ENCODE data around the gene SLC1A6. TPM values are rescaled to one million over a fixed set of nuclear protein-coding genes. Genes with fewer than 3 reads are reported as not detected.

The SLC1A6 gene
- total and polyA plus RNA-seq, 9 of the 15 experiments (the other 6 are each of a cell fraction or from before 2014, with no cell fraction given): not detected

- DNase-seq (ENCODE audit: extremely low read depth in 1 of 4, low spot score in 3 of 4): no peak
These were observed 5.5 kb upstream of the SLC1A6 start for GRCh38 chr19:14985133-14985532.

DNA sequence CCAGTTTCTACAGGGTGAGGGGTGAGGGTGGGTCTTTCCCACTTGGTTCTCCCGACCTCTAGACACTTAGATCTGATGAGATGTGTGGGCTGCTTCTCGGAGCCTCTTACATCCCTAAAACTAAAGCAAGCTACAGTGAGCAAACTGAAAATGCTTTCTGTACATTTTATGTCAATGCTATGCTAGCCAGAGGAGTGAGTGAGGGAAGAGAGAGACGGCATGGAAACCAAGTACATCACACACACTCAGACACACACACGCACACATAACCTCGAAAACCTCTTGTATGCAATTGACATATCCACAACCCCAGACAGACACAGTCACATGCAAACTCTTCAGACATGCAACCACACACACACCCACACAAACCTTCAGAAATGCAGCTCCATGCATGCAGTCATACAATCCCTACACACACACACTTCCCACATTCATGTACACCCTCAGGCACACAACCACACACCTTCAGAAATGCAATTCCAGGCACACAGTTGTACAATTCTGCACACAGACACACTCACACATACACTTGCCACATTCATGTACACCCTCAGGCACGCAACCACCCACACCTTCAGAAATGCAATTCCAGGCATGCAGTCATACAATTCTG is 1.4 kb downstream of the SLC1A6 start:
- H3K9me1 ChIP-seq (ENCODE audit: control insufficient read depth, insufficient read depth, low read length): no peaks in the 10 kb centered on the region
- H4K20me1 ChIP-seq (replicated peaks; ENCODE audit: control insufficient read depth, insufficient read depth, low read length): no peaks in the 10 kb centered on the region
- no peaks in the 10 kb centered on the region for H3K9me3 ChIP-seq (replicated peaks; ENCODE audit: control insufficient read depth, insufficient read depth, low read depth, low read length)
- no peaks in the 10 kb centered on the region for H3K79me2 ChIP-seq (ENCODE audit: control insufficient read depth, insufficient read depth, low read length)
- H2AFZ ChIP-seq (ENCODE audit: low read depth, low read length): no peak overlapping the region
- H3K4me3 ChIP-seq: no peak overlapping the region
- no peaks in the 10 kb centered on the region; a peak in 1 of 5 replicates for H3K4me1 ChIP-seq (replicated peaks in 1 of 2; ENCODE audit: control insufficient read depth in 2 of 2, insufficient read depth in 2 of 2, low read length in 2 of 2)
- H3K27me3 ChIP-seq (ENCODE audit: control insufficient read depth in 2 of 2, insufficient read depth in 2 of 2, low read length in 2 of 2): peaks cover 7 to 33% of the 10 kb centered on the region in 2 experiments
- FAIRE-seq: no peak
- no peak overlapping the region for H3K4me2 ChIP-seq (ENCODE audit: insufficient read depth, low read length)
- H3K36me3 ChIP-seq (ENCODE audit: control insufficient read depth, insufficient read depth, low read length): no peaks in the 10 kb centered on the region
- POLR2A ChIA-PET: no interaction called here
- WGBS (ENCODE audit: insufficient coverage, low coverage, missing lambda C conversion rate): 1% methylated on average over 6 of the region's 6 CpGs
- in situ Hi-C loops (cut with MboI) (loop anchor here (10.0 kb wide), 1 partner anchor 707 kb away; no protein-coding TSS in a partner anchor), intact Hi-C loops (cut with micrococcal nuclease) (no loop called here)
- H3K27ac ChIP-seq (ENCODE audit: extremely low read depth, low read depth, low read length): no peak overlapping the region
- no peak for DNase-seq (ENCODE audit: extremely low read depth in 1 of 4, low spot score in 3 of 4)
- no peak for ATAC-seq
- CTCF ChIA-PET (ENCODE audit: low intra/inter-chr PET ratio): no interaction called here
- no peak overlapping the region for H3K9ac ChIP-seq (ENCODE audit: insufficient read depth in 1 of 2, low read depth in 2 of 2, low read length in 2 of 2)
- no TSS peak for BruUV-seq (replicated peaks)
- no peak for TF ChIP-seq ZNF561 (CRISPR knock-in tag; conservative IDR thresholded peaks at IDR 0.05)
- no peak for TF ChIP-seq MCM3 (IDR thresholded peaks at IDR 0.05)
- TF ChIP-seq KLF16 (IDR thresholded peaks at IDR 0.05): no peak
- TF ChIP-seq NFYB (IDR thresholded peaks at IDR 0.05; ENCODE audit: extremely low read depth, insufficient read length): no peak
- TF ChIP-seq, protein P1, sequence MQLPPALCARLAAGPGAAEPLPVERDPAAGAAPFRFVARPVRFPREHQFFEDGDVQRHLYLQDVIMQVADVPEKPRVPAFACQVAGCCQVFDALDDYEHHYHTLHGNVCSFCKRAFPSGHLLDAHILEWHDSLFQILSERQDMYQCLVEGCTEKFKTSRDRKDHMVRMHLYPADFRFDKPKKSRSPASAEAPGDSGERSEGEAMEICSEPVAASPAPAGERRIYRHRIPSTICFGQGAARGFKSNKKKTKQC (CRISPR knock-in tag; IDR thresholded peaks at IDR 0.05): no peak
- no peak for TF ChIP-seq KLF1 (tag; IDR thresholded peaks at IDR 0.05)
- no peak for TF ChIP-seq JUND (IDR thresholded peaks at IDR 0.05; ENCODE audit: borderline replicate concordance, low read depth, low read length)
- no peak for TF ChIP-seq JUND (tag; IDR thresholded peaks at IDR 0.05; ENCODE audit: borderline replicate concordance, low read depth, low read length)
- TF ChIP-seq ZNF143 (CRISPR knock-in tag; IDR thresholded peaks at IDR 0.05): no peak
- no peak for TF ChIP-seq MIER1 (IDR thresholded peaks at IDR 0.05; ENCODE audit: low read depth)
- no peak for TF ChIP-seq NR0B1 (IDR thresholded peaks at IDR 0.05; ENCODE audit: partially characterized antibody)

More at GRCh38 chr19:14985133-14985532, 5.5 kb upstream of the SLC1A6 start:
- Histone ChIP-seq H3K9ac (ENCODE audit: insufficient read depth in 1 of 2, low read depth in 2 of 2, low read length in 2 of 2) (no peak overlapping the region), H2AFZ (ENCODE audit: low read depth, low read length) (no peak overlapping the region), H3K4me2 (ENCODE audit: insufficient read depth, low read length) (no peak overlapping the region), H3K36me3 (ENCODE audit: control insufficient read depth, insufficient read depth, low read length) (no peaks in the 10 kb centered on the region), H4K20me1 (replicated peaks; ENCODE audit: control insufficient read depth, insufficient read depth, low read length) (no peaks in the 10 kb centered on the region), H3K4me3 (no peak overlapping the region), H3K9me3 (replicated peaks; ENCODE audit: control insufficient read depth, insufficient read depth, low read depth, low read length) (no peaks in the 10 kb centered on the region), H3K27ac (ENCODE audit: extremely low read depth, low read depth, low read length) (no peak overlapping the region), H3K4me1 (replicated peaks in 1 of 2; ENCODE audit: control insufficient read depth in 2 of 2, insufficient read depth in 2 of 2, low read length in 2 of 2) (no peaks in the 10 kb centered on the region; a peak in 1 of 5 replicates), H3K27me3 (ENCODE audit: control insufficient read depth in 2 of 2, insufficient read depth in 2 of 2, low read length in 2 of 2) (peaks cover 2 to 14% of the 10 kb centered on the region in 2 experiments; a peak in 4 of 5 replicates), H3K79me2 (ENCODE audit: control insufficient read depth, insufficient read depth, low read length) (no peaks in the 10 kb centered on the region), H3K9me1 (ENCODE audit: control insufficient read depth, insufficient read depth, low read length) (no peaks in the 10 kb centered on the region)
- ChIA-PET POLR2A (interaction anchor here (1.1 to 1.4 kb wide), 2 partner anchors 9 to 12 kb away, joined by 3 read pairs; no protein-coding TSS in a partner anchor), CTCF (ENCODE audit: low intra/inter-chr PET ratio) (no interaction called here)
- no TSS peak for BruUV-seq (replicated peaks)
- in situ Hi-C loops (cut with MboI): no loop called here
- FAIRE-seq: no peak
- no peak for TF ChIP-seq PHTF2 (CRISPR knock-in tag; IDR thresholded peaks at IDR 0.05)
- TF ChIP-seq LEF1 (IDR thresholded peaks at IDR 0.05): peak; percentile 40; the same call in 1 of the 2 replicates
- TF ChIP-seq RBBP5 (IDR thresholded peaks at IDR 0.05; ENCODE audit: borderline replicate concordance, insufficient read depth, low read length, poor library complexity, severe bottlenecking): no peak
- ATAC-seq: no peak
- 0% methylated on average over 5 of the region's 5 CpGs for WGBS (ENCODE audit: insufficient coverage, low coverage, missing lambda C conversion rate)
- intact Hi-C loops (cut with micrococcal nuclease): no loop called here
